Peyer's patch (tissue), 4 donors: ENCODE results near the gene TAX1BP3.

Experiments
- CTCF ChIP-seq, 6 experiments: fragments of 450-650 bp in 4 of 6; fragments of 200-600 bp in 2 of 6; sonication (generic) in 1 of 6; IDR thresholded peaks; one replicate each; pipeline ENCODE4 v1.5.1; 2017 to 2019; ENCODE audit warnings: antibody characterized with exemption in 6 of 6, mild to moderate bottlenecking in 3 of 6, moderate library complexity in 1 of 6
- POLR2A ChIP-seq, 2 donors: fragments of 450-650 bp; IDR thresholded peaks; one replicate each; pipeline ENCODE4 v1.5.1; 2017; ENCODE audit warnings: antibody characterized with exemption in 2 of 2, mild to moderate bottlenecking in 2 of 2, moderate library complexity in 2 of 2

GRCh38 chr17:3658784-3659449 lies 9.5 kb downstream of the TAX1BP3 start:
- no peak for TF ChIP-seq POLR2A (IDR thresholded peaks at IDR 0.05)
- no peak for TF ChIP-seq CTCF (IDR thresholded peaks at IDR 0.05)
